Epithelial cell of esophagus (primary cell): ENCODE measurements around the gene MTERF4.

ENCODE experiments used
- DNase-seq: peaks from one replicate; pipeline ENCODE4 v3.0.0; 2010; ENCODE audit warnings: low read depth
- H3K4me3 ChIP-seq: 2 replicates; pipeline ENCODE4 v1.5.1; 2011; ENCODE audit warnings: mild to moderate bottlenecking, low read length, control low read depth
- TF ChIP-seq, protein P1 (sequence below): IDR thresholded peaks from 2 replicates; pipeline ENCODE4 v1.5.1; 2011; ENCODE audit warnings: low read depth, mild to moderate bottlenecking, low read length, control low read depth, inconsistent platforms; ENCODE audit not compliant: insufficient read depth; ENCODE audit errors: missing control alignments

The MTERF4 gene

DNA sequence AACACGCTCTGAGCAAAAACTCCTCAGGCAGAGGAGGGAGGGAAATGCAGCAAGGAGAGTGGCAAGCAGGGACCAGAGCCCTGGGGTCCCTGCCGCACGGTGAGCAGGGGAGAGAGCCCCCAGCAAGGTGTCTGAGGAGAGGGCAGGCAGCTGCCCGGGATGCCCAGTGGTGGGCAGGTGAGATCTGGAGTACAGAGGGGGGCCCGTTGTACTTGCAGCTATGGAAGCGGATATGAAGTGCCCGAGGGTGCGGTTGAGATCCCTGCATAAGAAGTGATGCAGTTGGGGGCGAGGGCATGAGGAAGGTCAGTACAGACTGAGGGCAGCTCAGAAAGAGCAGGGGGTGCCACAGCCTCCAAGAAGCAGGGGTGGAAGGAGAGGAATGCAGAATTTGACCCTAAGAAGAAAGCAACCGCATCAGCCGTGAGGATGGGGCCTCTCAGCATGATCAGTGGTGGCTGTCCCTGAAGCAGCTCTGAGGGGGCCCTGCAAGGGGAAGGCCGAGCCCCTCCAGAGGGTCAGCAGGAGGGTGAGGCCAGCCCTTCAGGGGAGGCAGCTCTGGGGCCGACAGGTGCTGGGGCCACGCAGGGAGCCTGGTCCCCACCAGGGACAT is 29.4 kb downstream of the MTERF4 start:
- no peak overlapping the region for H3K4me3 ChIP-seq
- TF ChIP-seq, protein P1, sequence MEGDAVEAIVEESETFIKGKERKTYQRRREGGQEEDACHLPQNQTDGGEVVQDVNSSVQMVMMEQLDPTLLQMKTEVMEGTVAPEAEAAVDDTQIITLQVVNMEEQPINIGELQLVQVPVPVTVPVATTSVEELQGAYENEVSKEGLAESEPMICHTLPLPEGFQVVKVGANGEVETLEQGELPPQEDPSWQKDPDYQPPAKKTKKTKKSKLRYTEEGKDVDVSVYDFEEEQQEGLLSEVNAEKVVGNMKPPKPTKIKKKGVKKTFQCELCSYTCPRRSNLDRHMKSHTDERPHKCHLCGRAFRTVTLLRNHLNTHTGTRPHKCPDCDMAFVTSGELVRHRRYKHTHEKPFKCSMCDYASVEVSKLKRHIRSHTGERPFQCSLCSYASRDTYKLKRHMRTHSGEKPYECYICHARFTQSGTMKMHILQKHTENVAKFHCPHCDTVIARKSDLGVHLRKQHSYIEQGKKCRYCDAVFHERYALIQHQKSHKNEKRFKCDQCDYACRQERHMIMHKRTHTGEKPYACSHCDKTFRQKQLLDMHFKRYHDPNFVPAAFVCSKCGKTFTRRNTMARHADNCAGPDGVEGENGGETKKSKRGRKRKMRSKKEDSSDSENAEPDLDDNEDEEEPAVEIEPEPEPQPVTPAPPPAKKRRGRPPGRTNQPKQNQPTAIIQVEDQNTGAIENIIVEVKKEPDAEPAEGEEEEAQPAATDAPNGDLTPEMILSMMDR, result no peak
- no peak for DNase-seq

DNA sequence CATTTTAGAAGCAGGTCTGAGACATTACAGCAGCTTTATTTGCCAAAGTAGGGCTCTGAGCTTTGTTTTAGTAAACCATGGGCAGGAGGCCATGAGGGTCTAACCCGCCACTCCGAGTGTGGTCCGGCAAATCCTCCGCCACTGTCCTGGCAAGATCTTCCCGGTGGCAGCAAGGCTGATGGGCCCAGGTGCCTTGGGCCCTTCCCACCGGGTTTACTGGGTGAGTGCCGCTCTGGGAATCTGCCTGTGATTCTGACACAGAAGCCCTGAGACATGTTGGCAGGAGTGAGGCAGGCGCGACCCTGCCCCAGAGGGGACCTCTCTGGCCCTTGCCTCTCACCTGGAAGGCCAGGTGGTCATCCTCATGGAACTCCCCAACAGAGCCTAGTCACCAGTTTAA is 29.9 kb downstream of the MTERF4 start:
- H3K4me3 ChIP-seq, result no peak overlapping the region
- DNase-seq, result no peak
- TF ChIP-seq, protein P1, result no peak

DNA sequence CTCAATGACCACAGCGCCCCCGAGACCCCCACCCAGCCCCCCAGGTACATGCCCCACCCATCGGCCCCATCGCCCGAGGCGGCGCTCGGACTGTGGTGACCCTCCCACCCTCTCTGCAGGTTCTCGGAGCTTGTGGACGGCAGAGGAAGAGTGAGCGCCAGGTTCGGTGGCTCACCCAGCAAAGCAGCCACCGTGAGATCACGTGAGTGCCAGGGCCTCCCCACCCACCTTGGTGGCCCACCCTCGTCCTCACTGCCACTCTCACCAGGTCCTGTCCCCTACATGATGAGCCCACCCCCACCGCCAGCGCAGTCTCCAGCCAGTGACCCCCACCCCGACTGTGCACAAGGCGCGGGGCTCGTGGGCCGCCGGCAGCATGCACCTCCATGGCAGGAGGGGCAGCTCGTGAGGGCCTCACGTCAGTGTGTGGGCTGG is 30.4 kb downstream of the MTERF4 start:
- DNase-seq, result no peak
- TF ChIP-seq, protein P1, result no peak
- no peak overlapping the region for H3K4me3 ChIP-seq

DNA sequence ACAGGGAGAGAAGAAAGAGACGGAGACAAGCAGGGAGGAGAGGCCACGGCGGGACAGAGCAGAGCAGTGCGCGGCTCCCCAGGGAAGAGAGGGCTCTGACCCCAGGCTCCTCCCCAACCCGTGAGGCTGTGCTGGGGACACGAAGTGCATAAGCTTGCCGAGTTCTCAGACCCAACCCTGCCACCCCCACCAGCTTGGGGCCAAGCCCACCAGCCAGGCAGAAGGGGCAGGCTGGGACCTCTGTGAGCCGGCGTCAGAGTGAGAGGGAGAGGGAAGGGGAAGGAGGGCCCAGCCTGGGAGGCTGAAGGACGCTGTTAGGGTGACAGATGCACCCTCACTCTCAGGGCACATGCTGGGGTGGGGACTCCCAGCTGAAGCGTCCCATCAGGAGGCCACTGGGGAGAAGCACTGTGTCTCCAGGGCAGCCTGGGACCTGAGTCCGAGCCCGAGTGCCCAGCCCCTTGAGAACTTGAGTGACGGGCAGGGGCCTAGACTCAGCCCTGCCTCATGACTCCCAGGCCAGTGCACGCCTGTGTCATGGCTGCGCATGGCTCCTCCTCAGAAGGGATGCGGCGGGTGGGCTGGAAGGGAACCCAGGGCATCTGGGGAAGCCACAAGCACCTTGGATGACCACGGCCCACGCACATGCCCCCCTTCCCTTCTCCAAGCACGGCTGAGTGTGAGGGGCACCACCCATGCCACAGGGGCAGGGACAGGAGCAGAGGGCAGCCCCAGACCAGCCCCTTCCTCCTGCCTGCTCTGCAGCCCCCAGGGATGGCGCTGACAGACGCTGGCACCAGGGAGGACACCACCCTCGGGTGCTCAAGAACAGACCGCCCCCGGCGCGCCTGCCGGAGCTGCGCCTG is 31.0 kb downstream of the MTERF4 start:
- no peak overlapping the region for H3K4me3 ChIP-seq
- TF ChIP-seq, protein P1, result no peak
- DNase-seq, result no peak

DNA sequence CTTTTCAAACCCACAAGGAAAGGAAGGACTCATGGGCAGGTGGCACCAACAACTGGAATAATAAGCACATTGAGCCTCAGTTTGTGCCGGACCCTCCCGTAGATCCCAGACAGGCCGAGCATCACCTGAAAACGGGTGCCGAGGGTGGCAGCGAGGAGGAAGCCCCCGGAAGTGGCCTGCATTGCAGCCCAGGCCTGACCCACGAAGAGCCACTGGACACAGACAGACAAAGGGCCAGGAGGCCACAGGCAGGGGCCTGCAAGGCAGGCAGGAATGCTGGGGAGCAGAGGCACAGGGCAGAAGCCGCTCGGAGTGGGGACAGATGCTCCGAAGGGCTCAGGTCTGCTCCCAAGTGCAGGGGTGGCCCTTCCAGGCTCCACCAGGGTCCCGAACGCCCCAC is 31.7 kb downstream of the MTERF4 start:
- TF ChIP-seq, protein P1, result no peak
- no peak for DNase-seq
- no peak overlapping the region for H3K4me3 ChIP-seq

DNA sequence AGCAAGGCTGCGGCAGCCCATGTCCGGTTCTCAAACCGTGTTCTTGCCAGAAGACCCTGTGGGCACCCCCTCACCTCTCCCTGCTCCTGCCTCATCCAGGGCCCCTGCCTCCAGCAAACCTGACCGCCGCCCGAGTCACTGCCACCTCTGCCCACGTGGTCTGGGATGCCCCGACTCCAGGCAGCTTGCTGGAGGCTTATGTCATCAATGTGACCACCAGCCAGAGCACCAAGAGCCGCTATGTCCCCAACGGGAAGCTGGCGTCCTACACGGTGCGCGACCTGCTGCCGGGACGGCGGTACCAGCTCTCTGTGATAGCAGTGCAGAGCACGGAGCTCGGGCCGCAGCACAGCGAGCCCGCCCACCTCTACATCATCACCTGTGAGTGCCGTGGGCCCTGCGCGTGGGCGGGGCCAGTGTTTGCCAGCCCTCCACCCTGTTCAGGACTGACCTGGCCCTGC is 32.2 kb downstream of the MTERF4 start:
- no peak overlapping the region for H3K4me3 ChIP-seq
- TF ChIP-seq, protein P1, result no peak
- DNase-seq, result no peak
